Uterus (tissue), 2 donors: ENCODE data around the gene BCKDHB.

Source experiments
- POLR2A ChIP-seq, 2 donors: fragments of 450-650 bp; IDR thresholded peaks; one replicate each; pipeline ENCODE4 v1.6.1; 2016; ENCODE audit warnings: antibody characterized with exemption in 2 of 2, mild to moderate bottlenecking in 1 of 2, moderate library complexity in 1 of 2
- TF ChIP-seq, protein P1 (sequence below), 4 experiments: fragments of 200-600 bp in 2 of 4; fragments of 450-650 bp in 2 of 4; sonication (generic) in 2 of 4; IDR thresholded peaks; one replicate each; pipeline ENCODE4 v1.5.1; 2016 to 2019; ENCODE audit warnings: antibody characterized with exemption in 4 of 4, mild to moderate bottlenecking in 2 of 4, moderate library complexity in 1 of 4

DNA sequence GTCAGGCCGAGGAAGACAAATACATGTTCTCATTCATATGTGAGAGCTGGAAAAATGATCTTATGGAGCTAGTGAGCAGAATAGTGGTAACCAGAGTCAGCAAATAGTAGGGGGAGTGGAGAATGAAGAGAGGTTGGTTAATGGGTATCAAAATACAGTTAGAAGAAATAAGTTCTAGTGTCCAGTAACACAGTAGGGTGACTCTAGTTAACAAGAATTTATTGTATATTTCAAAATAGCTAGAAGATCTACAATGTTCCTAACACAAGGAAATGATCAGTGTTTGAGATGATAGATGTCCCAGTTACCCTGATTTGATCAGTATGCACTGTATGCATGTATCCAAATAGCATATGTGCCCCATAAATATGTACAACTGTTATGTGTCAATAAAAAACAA lies 128.4 kb downstream of the BCKDHB start:
- TF ChIP-seq, protein P1, sequence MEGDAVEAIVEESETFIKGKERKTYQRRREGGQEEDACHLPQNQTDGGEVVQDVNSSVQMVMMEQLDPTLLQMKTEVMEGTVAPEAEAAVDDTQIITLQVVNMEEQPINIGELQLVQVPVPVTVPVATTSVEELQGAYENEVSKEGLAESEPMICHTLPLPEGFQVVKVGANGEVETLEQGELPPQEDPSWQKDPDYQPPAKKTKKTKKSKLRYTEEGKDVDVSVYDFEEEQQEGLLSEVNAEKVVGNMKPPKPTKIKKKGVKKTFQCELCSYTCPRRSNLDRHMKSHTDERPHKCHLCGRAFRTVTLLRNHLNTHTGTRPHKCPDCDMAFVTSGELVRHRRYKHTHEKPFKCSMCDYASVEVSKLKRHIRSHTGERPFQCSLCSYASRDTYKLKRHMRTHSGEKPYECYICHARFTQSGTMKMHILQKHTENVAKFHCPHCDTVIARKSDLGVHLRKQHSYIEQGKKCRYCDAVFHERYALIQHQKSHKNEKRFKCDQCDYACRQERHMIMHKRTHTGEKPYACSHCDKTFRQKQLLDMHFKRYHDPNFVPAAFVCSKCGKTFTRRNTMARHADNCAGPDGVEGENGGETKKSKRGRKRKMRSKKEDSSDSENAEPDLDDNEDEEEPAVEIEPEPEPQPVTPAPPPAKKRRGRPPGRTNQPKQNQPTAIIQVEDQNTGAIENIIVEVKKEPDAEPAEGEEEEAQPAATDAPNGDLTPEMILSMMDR (IDR thresholded peaks at IDR 0.05): no peak
- TF ChIP-seq POLR2A (IDR thresholded peaks at IDR 0.05): no peak
